Mucosa of rectum (tissue), 2 donors: ENCODE data around the gene XG.

Experiments
- H3K27ac ChIP-seq, 2 donors: one replicate each; pipeline ENCODE4 v1.7.0; 2013; ENCODE audit warnings: inconsistent platforms in 2 of 2, low read depth in 2 of 2, low read length in 2 of 2
- H3K27me3 ChIP-seq, 2 donors: one replicate each; pipeline ENCODE4 v1.7.0; 2013; ENCODE audit warnings: low read length in 2 of 2; ENCODE audit not compliant: control insufficient read depth in 2 of 2, insufficient read depth in 2 of 2
- H3K36me3 ChIP-seq, 2 donors: one replicate each; pipeline ENCODE4 v1.7.0; 2013; ENCODE audit warnings: low read length in 2 of 2; ENCODE audit not compliant: control insufficient read depth in 2 of 2, insufficient read depth in 2 of 2
- H3K4me1 ChIP-seq, 2 donors: one replicate each; pipeline ENCODE4 v1.7.0; 2013; ENCODE audit warnings: low read length in 2 of 2, mild to moderate bottlenecking in 1 of 2; ENCODE audit not compliant: control insufficient read depth in 2 of 2, insufficient read depth in 2 of 2
- H3K4me3 ChIP-seq, 2 donors: one replicate each; pipeline ENCODE4 v1.7.0; 2013; ENCODE audit warnings: low read length in 2 of 2
- H3K9ac ChIP-seq, 2 donors: one replicate each; pipeline ENCODE4 v1.7.0; 2013; ENCODE audit warnings: low read length in 2 of 2, low read depth in 1 of 2, mild to moderate bottlenecking in 1 of 2
- H3K9me3 ChIP-seq, 2 donors: one replicate each; pipeline ENCODE4 v1.7.0; 2013; ENCODE audit warnings: low read length in 2 of 2; ENCODE audit not compliant: control insufficient read depth in 2 of 2
- donor health status: healthy.
- donor health status: Normal muscosa, but diverticular disease.

XG gene

DNA sequence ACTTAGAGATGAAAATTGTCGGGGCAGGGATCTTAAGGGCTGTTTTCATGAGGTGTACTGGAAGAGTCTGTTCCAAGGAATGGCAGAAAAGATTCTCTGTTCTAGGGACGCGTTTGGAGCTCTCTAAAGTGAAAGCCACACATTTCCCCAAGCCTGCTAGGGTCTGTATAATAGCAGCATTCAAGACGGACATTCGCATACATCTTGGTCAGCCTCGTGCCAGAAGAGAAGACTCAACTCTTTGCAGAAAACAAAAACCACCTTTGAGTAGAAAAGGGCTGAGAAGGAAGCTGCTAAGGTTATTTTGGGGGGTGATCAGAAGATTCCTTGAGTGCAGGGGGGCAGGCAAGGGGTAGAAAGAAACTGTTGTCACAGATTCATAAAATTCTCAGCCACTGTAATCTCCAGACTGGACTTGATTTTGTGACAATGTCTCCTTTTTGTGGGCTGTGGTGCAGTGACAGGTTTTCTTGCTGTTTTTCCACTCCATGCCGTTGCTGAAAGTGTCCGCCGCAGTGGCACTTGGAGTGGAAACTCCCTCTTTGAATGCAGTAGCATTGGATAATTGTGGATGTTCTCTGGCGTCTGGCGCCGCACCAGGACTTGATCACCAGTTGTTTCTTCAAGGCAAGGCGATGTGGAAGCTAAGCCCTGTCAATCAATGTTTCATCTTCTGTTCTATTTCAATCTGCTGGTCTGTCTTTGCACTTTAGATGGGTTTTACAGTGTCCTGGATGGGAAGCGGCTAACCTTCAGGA is 79.8 kb downstream of the XG start:
- Histone ChIP-seq H3K27me3 (peaks cover 0 to 3% of the 10 kb centered on the region in 2 donors), H3K4me1 (peaks cover 4 to 6% of the 10 kb centered on the region in 2 donors), H3K4me3 (no peak overlapping the region), H3K36me3 (no peaks in the 10 kb centered on the region), H3K27ac (no peak overlapping the region), H3K9me3 (no peaks in the 10 kb centered on the region), H3K9ac (no peak overlapping the region)

- Histone ChIP-seq H3K27me3 (no peaks in the 10 kb centered on the region), H3K9me3 (no peaks in the 10 kb centered on the region), H3K36me3 (no peaks in the 10 kb centered on the region), H3K4me1 (no peaks in the 10 kb centered on the region), H3K27ac (no peak overlapping the region), H3K4me3 (no peak overlapping the region), H3K9ac (no peak overlapping the region)
These were observed 86.1 kb downstream of the XG start for GRCh38 chrX:2837961-2838360.

GRCh38 chrX:2840961-2841360 is 89.1 kb downstream of the XG start:
- Histone ChIP-seq H3K36me3 (no peaks in the 10 kb centered on the region), H3K4me3 (no peak overlapping the region), H3K4me1 (no peaks in the 10 kb centered on the region), H3K9me3 (no peaks in the 10 kb centered on the region), H3K27me3 (no peaks in the 10 kb centered on the region), H3K27ac (no peak overlapping the region), H3K9ac (no peak overlapping the region)

DNA sequence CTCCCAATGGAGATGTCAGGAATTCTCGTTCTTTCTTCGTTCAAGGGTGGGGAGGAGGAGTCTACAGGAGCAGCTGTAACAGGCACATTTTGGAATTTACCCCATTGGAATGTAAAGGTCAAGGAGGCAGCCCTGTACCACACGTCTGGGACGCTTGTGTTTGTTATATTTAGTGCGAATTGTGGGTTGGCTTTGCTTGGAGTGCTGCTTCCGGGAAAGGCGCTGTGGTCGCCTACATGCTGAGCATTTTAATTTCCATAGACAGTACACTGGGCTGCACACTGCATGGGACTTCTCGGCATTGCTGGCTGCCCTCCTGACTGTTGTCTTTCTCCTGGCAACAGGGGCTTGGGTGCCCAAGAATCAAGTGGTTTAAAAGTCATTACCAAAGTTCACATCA is 89.7 kb downstream of the XG start:
- H3K36me3 ChIP-seq = no peaks in the 10 kb centered on the region
- H3K4me1 ChIP-seq = no peaks in the 10 kb centered on the region
- no peaks in the 10 kb centered on the region for H3K9me3 ChIP-seq
- no peak overlapping the region for H3K27ac ChIP-seq
- H3K4me3 ChIP-seq = no peak overlapping the region
- no peak overlapping the region for H3K9ac ChIP-seq
- no peaks in the 10 kb centered on the region for H3K27me3 ChIP-seq

- no peak overlapping the region for H3K27ac ChIP-seq
- H3K4me1 ChIP-seq = no peaks in the 10 kb centered on the region
- no peaks in the 10 kb centered on the region for H3K9me3 ChIP-seq
- H3K27me3 ChIP-seq = no peaks in the 10 kb centered on the region
- H3K36me3 ChIP-seq = no peaks in the 10 kb centered on the region
- no peak overlapping the region for H3K4me3 ChIP-seq
- no peak overlapping the region for H3K9ac ChIP-seq
These were observed 95.2 kb downstream of the XG start for GRCh38 chrX:2846992-2847391.

GRCh38 chrX:2848871-2849301 is 97.0 kb downstream of the XG start:
- Histone ChIP-seq H3K4me3 (no peak overlapping the region), H3K9ac (no peak overlapping the region), H3K4me1 (no peaks in the 10 kb centered on the region), H3K9me3 (no peaks in the 10 kb centered on the region), H3K27ac (no peak overlapping the region), H3K36me3 (no peaks in the 10 kb centered on the region), H3K27me3 (no peaks in the 10 kb centered on the region)

DNA sequence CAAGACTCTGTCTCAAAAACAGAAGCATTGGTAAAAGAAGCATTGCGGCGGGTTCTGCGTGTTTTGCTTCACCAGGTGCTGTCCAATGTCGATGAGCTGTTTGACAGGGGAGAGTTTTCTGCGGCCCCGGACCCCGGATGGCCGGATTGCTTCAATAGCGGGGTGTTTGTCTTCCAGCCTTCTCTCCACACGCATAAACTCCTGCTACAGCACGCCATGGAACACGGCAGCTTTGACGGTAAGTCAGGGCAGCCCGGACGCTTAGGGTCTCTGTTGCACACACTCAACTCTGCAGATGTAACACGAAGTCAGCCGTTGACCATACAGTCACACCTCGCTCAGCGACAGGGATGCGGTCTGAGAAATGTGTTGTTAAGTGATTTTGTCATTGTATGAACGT is 103.1 kb downstream of the XG start:
- no peaks in the 10 kb centered on the region for H3K27me3 ChIP-seq
- H3K4me1 ChIP-seq = no peaks in the 10 kb centered on the region
- H3K4me3 ChIP-seq = no peak overlapping the region

DNA sequence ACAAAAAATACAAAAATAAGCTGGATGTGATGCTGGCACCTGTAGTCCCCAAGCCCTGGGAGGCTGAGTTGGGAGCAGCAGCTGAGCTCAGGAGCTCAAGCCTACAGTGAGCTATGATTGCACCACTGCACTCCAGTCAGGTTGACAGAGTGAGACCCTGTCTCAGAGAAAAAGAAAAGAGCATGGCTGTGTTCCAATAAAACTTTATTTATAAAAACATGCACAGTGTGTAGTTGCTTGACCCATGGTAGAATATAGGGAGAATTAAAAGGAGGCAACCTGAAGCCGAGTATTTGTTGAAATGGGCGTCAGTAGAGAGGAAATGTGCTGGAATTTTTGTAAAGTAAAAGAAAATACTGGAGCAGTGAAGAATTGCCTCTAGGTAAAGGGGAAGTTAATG is 103.9 kb downstream of the XG start:
- no peaks in the 10 kb centered on the region for H3K4me1 ChIP-seq
- H3K9me3 ChIP-seq = no peaks in the 10 kb centered on the region
- H3K36me3 ChIP-seq = peaks cover 0 to 4% of the 10 kb centered on the region in 2 donors
- no peak overlapping the region for H3K27ac ChIP-seq
- H3K27me3 ChIP-seq = no peaks in the 10 kb centered on the region
- H3K9ac ChIP-seq = no peak overlapping the region
- H3K4me3 ChIP-seq = no peak overlapping the region

More for the DNA sequence above, 103.1 kb downstream of the XG start:
- Histone ChIP-seq H3K36me3 (peaks cover 0 to 4% of the 10 kb centered on the region in 2 donors), H3K27ac (no peak overlapping the region), H3K9me3 (no peaks in the 10 kb centered on the region), H3K9ac (no peak overlapping the region)

DNA sequence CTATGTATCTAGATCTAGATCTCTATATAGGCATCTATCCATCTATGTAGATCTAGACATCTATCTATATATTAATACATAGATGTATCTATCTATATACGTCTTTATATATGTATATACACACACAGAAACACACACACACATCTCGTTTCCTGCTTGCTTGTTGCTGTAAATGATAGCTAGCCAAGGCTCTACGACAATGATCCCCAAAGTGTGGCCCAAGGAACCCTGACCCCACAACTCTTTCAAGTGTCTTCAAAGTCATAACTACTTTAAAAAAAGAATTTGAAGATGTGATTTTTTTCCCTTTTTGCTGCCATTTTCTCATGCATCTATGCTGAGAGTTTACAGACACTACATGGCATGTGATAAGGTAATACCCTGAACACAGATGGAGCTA is 105.7 kb downstream of the XG start:
- H3K4me1 ChIP-seq = no peaks in the 10 kb centered on the region
- H3K36me3 ChIP-seq = peaks cover 0 to 4% of the 10 kb centered on the region in 2 donors
- H3K27ac ChIP-seq = no peak overlapping the region
- H3K27me3 ChIP-seq = no peaks in the 10 kb centered on the region
- H3K9ac ChIP-seq = no peak overlapping the region
- no peak overlapping the region for H3K4me3 ChIP-seq
- H3K9me3 ChIP-seq = no peaks in the 10 kb centered on the region

DNA sequence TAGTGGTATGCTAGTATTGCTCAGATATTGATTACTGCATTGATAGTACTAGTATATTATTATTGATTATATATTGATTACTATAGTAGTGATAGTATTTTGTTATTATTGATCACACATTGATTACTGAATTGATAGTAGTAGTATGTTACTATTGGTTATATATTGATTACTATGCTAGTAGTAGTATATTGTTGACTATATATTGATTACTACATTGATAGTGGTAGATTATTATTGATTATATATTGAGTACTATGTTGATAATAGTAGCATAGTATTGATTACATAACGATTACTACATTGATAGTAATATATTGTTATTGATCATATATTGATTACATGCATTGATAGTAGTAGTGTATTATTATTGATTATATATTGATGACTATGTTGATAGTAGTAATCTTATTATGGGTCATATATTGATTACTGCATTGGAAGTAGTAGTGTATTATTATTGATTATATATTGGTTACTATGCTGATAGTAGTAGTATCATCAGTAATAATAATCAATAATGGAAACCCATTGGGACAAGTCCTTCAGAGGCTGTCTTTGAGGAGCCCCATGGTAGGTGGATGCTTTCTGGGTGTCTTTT is 107.5 kb downstream of the XG start:
- Histone ChIP-seq H3K4me3 (no peak overlapping the region), H3K9ac (no peak overlapping the region), H3K9me3 (no peaks in the 10 kb centered on the region), H3K36me3 (peaks cover 0 to 4% of the 10 kb centered on the region in 2 donors), H3K4me1 (no peaks in the 10 kb centered on the region), H3K27ac (no peak overlapping the region), H3K27me3 (no peaks in the 10 kb centered on the region)
